Activated CD4-positive, alpha-beta T cell treated with anti-CD3 and anti-CD28 coated beads for 24 hours (primary cell): ENCODE data around the gene MGST1.
"Not testable (repeated sequence)": the region's sequence is repeated elsewhere in the genome, so short reads cannot be mapped to it uniquely, and the experiment has no call there.

Experiments
- DNase-seq, 2 donors: peaks; one replicate each; pipeline ENCODE4 v3.0.0-alpha.2; 2020; ENCODE audit warnings: low read depth in 2 of 2

Gene MGST1

DNA sequence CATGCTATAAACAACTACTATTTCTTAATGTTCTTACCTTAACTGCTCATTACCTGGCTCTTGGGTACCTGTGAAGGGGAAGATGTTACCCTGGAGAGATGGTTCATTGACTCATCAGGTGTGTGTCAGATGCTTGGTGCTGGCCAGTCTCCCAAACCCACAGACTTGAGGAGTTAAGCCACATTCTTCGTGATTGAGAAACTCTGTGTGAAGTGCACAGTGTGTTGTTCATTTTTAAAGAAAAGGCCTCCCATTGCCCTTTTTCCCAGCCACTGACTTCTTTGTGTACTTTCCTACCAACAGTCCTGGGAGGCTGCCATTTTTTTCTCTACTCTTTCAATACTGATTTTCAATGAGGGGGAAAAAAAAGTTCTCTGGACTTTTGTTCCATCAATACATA lies 3.2 kb downstream of the MGST1 start:
- no peak for DNase-seq

DNA sequence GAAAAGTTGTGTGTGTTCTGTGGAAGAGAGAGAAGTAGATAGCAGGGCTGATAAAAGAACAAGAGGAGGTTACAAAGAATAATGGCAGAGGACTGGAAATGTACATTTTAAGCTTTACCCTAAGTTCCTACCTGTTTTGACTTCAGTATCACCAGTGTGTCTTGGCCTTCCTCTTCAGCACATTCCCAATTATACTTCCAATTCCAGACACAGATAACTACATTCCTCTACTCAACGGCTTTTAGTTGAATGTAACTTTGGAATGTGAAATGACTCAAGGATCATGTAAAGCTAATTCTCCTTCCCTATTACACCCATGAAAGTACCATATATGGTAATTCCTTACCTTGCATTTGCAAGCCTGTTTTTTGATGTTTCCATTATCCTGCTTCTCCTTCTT lies 5.0 kb downstream of the MGST1 start:
- DNase-seq, result no peak

DNA sequence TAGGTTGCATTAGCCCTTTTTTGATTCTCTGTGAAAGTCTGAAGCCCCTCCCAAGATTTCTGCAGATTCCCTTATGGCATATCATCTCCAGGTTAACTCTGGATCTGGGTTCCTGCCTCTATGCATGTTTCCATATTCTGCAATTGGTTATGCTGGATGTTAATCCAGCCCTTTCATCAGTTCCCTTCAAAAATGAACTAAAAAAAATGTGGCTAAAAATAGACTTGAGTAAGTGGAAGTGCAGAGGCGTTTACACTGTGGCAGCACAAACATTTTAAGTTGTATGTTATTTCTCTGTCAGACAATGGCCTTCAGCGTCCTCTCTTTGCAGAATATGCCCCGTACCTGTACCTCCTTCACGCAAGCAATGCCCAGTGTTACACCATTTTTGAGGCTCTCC lies 11.4 kb downstream of the MGST1 start:
- DNase-seq, result no peak

DNA sequence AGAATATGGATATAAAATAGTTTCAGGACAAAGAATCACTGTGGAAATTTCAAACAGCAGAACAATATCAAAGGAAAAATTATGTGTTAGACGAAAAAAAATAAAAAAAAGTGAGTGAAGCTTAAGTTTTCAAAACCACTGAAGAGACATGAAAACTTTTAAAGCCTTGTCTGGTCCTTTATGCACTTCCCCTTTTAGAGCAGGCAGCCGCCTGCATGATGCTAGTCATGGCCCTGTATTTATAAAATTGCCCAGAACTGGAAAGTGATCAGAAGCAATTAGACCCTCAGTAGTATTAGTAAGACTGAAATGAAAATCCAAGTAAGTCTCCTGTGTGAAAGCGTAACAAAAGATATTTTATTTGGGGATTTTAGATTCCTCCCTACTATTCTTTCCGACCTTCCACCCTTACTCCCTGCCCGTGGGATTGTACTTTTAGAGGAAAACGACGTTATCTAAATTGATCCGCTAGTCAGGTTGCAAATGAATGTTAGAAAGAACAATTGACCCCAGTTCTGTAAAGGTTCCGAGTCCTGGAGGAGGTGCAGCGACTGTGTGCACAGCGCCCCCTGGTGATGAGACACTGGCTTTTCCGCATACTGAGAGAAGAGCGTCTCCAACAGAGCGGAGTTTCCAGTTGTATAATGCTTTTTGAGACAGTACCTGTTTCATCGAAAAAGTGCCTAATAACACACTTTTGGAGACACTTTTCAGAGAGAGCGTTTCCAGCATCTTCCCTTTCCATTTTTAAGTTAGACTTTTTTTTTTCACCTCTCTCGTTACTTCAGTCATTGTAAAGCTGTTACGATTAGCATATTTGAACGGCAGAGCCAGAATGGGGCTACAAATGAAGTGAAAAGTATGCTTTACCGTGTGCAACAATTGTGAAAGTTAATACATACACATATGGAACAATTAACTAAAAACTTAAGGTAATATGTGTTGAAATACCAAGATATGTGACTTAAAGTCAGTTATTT lies 12.4 kb downstream of the MGST1 start:
- no peak for DNase-seq

DNA sequence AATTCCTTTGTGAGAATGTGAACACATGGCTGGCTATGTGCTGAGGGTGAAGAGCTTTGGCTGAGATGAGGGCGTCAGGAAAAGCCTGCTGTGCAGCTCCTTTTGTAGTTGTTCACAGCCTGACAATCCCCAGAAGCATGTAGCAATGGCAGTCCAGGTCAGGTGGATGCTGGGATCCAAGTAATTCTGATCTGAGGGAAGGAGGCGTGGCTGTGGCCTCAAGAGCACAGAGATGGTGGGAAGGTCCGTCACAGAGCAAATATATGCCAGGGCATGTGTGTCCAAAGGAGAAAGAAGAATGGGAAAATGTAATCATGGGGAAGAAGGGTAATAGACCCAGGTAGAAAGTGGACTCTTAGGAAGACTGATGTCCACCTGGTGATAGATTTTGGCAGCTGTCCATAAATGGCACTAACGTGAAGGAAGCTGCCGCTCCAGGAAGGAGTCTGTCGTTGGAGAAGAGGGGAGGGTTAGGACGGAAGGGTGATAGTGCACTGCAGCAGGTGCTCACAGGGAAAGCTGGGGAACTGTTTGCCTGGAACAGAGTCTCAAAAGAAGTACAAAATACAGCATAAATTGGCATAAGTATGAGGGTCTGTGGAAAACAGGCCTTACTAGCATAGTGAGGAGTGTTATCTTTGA lies 13.8 kb downstream of the MGST1 start:
- no peak for DNase-seq

DNA sequence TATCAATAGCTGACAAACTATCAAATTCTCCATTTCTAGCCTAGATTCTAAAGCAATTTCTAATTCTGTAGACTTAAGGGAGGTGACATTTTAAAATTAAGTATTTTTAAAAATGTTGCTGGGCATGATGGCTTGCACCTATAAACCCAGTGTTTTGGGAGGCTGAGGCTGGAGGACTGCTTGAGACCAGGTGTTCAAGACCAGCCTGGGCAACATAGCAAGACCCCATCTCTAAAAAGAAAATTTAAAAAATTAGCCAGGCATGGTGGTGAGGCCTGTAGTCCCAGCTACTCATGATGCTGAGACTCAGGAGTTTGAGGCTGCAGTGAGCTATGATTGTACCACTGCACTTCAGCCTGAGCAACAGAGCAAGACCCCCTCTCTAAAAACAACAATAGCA lies 15.1 kb downstream of the MGST1 start:
- no peak for DNase-seq

DNA sequence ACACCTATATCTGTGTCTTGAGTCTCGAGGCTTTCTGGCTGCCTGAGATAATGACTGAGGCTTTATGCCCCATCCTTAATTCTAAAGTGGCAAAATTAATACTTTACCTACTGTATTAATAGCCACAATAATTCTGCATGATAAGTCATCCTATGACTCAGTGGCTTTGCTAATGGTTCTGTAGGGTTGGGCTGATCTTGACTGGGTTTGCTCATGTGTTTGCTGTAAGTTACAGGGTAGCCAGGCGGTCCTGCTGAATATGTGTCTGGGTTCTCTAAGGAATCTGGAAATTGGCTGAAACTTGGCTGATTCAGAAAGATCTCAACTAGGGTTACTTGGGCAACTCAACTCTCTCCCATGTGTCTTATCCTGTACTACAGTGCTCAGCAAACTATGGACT lies 21.7 kb downstream of the MGST1 start:
- DNase-seq, result no peak

DNA sequence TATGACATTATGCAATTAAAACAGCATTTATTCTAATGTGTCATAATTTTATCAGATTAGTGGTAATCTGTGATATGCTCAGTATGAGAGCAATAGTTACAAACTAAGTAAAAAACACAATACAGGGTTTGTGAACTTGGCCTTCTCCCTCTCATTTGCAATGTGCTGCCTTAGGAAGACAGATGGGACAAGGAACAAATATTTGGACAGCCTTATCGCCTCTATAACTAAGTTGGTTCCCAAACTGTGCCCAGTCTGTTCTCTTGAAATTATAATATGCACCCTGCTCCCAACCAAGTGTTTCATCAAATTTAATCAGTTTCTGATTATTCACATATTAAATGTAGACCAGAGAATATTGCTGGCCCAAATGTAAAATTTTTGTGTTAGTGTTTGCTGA lies 22.7 kb downstream of the MGST1 start:
- DNase-seq, result no peak

DNA sequence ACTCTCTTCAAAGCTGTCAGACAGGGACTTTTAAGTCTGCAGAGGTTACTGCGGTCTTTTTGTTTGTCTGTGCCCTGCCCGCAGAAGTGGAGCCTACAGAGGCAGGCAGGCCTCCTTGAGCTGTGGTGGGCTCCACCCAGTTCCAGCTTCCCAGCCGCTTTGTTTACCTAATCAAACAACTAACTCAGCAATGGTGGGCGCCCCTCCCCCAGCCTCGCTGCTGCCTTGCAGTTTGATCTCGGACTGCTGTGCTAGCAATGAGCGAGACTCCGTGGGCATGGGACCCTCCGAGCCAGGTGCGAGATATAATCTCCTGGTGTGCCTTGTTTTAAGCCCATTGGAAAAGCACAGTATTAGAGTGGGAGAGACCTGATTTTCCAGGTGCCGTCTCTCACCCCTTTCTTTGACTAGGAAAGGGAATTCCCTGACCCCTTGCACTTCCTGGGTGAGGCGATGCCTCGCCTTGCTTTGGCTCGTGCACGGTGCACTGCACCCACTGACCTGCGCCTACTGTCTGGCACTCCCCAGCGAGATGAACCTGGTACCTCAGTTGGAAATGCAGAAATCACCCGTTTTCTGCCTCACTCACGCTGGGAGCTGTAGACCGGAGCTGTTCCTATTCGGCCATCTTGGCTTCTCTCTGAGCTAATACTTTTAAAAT lies 35.3 kb downstream of the MGST1 start:
- DNase-seq, result not testable (repeated sequence)

DNA sequence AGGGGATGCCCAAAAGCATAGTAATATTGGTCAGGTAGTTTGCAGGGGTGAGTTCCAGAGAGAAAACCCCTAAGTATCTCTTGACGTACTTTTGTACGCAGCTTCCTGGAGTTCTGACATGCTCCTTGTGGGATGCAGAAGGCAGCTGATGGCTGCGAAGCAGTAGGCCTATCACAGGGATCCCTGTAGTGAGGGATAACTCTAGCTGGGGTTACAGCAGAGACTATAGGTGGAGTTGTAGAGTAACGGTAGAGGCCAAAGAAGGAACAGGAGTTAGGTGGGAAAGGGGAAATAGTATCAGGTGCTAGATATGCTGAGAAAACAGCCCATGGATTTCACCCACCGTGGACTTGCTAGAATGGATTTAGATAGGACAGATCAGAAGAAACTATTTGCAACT lies 37.3 kb downstream of the MGST1 start:
- no peak for DNase-seq

DNA sequence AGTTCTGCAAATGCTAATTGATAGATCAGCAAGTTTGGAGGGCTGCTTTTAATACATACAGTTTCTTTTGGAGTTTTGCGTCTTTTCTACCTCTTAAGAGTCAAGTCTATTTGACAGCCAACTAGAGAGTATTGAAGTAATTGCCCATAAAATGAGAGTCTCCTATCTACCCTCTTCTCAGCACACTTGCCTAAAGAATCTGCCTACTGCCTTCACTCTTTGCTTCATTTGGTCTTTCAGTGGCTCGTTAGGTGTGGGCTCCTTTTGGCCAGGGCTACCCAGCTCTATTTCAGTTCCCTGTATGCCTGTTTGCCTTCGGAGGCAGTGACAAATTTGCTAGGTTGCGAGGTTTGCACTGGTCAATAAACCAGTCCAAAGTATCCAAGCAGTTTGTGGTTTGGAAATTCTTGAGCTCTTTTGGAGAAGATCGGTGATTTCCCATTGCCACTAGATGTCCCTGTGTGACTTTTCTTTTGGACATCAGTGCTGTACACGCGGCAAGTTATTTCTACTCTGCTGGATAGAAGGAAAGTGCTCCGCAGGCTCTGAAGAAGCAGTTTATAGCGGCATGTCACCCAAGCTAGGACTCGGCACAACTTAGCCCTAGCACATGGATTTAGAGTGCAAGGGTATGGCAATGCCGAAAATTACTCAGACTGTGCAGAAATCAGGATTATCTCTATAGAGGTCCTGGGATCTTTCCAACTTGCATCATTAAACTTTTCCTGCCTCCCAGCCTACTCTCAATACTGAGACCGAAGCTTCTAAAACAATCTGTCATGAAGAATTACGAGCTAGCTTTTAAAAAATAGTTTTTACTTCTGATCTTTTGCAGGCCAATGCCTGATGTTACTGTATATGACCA lies 38.6 kb downstream of the MGST1 start:
- DNase-seq, result no peak

DNA sequence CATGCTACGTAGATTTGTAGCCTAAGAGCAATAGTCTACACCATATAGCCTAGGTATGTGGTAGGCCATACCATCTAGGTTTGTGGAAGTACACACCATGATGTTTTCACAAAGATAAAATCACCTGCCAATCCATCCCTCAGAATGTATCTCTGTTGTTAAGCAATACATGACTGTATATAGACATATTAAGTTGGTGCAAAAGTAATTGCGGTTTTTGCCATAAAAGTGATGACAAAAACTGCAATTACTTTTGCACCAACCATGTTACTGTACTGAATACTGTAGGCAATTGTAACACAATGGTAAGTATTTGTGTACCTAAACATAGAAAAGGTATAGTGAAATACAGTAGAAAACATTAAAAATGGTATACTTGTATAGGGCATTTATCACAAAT lies 40.5 kb downstream of the MGST1 start:
- no peak for DNase-seq

DNA sequence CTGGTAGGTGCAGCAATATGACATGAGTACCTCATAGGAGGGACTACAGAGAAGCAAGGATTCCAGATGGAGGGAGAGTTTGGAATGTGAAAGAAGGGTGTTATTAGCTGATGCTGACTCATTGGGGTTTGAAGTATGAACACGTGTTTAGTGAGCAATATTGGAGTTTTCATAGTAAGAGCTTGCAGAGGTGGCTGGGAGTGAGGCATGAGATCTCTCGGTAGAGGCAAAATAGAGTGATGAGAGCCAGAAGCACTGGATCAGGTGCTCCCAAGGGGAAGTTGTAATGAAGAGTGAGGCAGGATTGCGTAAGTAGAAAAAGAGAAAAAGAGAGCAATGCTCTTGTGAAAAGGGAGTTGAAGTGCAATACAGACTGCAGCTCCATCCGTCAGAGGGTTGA lies 42.1 kb downstream of the MGST1 start:
- DNase-seq, result no peak

DNA sequence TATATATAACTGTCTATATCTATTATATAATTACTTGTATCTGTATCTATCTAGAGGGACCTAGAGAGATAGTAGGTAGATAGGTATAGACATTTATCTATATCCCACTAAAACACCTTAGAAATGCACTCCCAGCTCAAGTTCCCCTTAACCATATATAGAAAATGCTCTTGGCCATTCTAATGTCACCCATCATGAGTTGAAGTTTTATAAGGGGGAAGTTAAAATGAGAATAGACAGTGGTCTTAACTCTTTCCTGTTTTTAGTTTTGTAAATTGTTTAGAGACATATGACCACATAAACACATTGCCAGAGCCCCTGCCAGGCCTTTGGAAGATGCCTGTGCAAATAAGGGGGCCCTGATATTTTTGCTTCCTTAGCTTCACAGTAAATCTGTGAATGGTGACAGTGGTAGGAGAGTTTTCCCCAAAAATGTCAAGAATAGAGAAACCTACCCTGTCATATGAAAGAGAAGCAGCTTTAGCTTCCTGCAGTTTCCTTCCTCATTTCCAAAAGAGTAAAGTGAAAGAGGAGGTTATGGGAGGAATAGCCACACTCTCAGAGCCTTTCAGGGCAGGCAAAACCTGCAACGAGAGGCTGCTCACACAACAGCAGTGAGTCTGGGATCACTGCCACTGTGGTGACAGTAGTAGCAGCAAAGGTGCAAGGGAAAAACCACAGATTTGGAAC lies 45.5 kb downstream of the MGST1 start:
- no peak for DNase-seq

DNA sequence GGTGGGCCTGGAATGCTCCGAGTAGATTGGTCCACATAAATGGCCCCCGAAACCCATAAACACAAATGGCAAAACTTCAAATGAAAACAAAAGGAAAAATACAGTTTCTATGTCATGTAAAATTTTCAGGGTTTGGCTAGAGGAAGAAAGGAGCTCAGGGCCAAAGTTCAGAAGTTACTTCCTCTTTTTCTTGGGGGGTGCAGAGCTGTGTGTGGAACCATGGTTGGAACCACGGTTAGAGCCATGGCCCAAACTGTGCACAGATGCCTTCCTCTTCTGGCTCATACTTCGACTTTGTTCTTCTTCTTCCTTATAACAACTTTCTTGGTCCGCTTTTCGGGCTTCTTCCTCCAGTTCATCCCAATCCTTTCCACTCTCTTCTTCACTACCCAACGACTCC lies 51.7 kb downstream of the MGST1 start:
- no peak for DNase-seq

DNA sequence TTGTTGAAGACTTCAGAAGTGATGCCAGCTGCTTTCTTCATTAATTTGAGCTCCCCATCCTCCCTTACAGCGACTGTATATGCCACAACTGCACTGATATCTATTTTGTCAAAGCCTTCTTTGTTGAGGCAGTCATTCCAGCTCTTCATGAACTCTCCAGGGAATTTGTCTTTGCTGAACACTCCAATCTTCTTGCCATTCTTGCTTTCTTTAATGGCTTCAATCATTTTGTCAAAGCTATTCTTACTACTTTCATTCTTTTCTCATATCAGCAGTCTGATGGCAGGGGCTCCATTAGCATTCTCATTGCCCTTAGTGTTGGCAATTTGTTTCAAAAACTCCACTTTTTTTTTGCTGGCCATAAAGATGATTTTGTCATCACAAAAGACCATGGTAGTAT lies 54.4 kb downstream of the MGST1 start:
- not testable (repeated sequence) for DNase-seq

DNA sequence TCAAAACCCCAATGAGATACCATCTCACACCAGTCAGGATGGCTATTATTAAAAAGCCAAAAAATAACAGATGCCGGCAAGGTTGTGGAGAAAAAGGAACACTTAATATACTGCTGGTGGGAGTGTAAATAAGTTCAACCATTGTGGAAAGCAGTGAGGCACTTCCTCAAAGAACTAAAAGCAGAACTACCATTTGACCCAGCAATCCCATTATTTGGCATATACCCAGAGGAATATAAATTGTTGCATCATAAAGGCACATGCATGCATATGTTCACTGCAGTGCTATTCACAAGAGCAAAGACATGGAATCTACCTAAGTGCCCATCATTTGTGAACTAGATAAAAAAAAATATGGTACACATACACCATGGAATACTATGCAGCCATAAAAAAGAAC lies 59.9 kb downstream of the MGST1 start:
- DNase-seq, result no peak
